Gastrocnemius medialis (tissue), 4 donors: Measurements from ENCODE around the gene ZNF735.

Experiments
- CTCF ChIP-seq, 5 experiments: fragments of 450-650 bp in 3 of 5; fragments of 200-600 bp in 2 of 5; sonication (generic) in 2 of 5; IDR thresholded peaks in 4 of 5; conservative IDR thresholded peaks in 1 of 5; 1 replicate in 4 of 5; 2 replicates in 1 of 5; pipeline ENCODE4 v1.5.1; 2016 to 2019; ENCODE audit warnings: antibody characterized with exemption in 5 of 5, mild to moderate bottlenecking in 3 of 5, moderate library complexity in 3 of 5
- POLR2A ChIP-seq, 2 donors: fragments of 450-650 bp; IDR thresholded peaks; one replicate each; pipeline ENCODE4 v1.6.1; 2017; ENCODE audit warnings: antibody characterized with exemption in 2 of 2, mild to moderate bottlenecking in 2 of 2, moderate library complexity in 2 of 2

- no peak for TF ChIP-seq POLR2A (IDR thresholded peaks at IDR 0.05)
- no peak for TF ChIP-seq CTCF (IDR thresholded peaks at IDR 0.05 in 4 of 5, conservative IDR thresholded peaks at IDR 0.05 in 1 of 5)
Observed at GRCh38 chr7:64184376-64184775, 22.6 kb upstream of the ZNF735 start.
